Tibial artery (tissue), 4 donors: Measurements from ENCODE around the gene ARL15.

Experiments
- DNase-seq, 2 donors: peaks; one replicate each; pipeline ENCODE4 v3.0.0-alpha.2; 2019
- H3K27ac ChIP-seq, 2 donors: fragments of 200-600 bp; sonication (generic) in 1 of 2; 1 replicate in 1 of 2; 2 replicates in 1 of 2; pipeline ENCODE4 v1.5.1; 2018 to 2019; ENCODE audit warnings: mild to moderate bottlenecking in 1 of 2
- H3K27me3 ChIP-seq, 2 donors: fragments of 200-600 bp; sonication (generic) in 1 of 2; one replicate each; pipeline versions ENCODE4 v1.5.1 to v1.6.0; 2016 to 2019
- H3K36me3 ChIP-seq, 3 donors: fragments of 200-600 bp; sonication (generic) in 2 of 3; one replicate each; pipeline ENCODE4 v1.5.1; 2016 to 2019; ENCODE audit warnings: mild to moderate bottlenecking in 2 of 3
- H3K4me1 ChIP-seq, 4 donors: fragments of 200-600 bp; sonication (generic) in 2 of 4; 1 replicate in 3 of 4; 2 replicates in 1 of 4; pipeline ENCODE4 v1.5.1; 2016 to 2019
- H3K4me3 ChIP-seq, 2 donors: fragments of 200-600 bp; sonication (generic) in 1 of 2; 1 replicate in 1 of 2; 2 replicates in 1 of 2; pipeline ENCODE4 v1.5.1; 2018 to 2019; ENCODE audit warnings: mild to moderate bottlenecking in 2 of 2
- H3K9me3 ChIP-seq, 3 donors: fragments of 200-600 bp; sonication (generic) in 1 of 3; one replicate each; pipeline ENCODE4 v1.5.1; 2016 to 2019
- CTCF ChIP-seq, 2 experiments: fragments of 200-600 bp in 1 of 2; fragments of 450-650 bp in 1 of 2; IDR thresholded peaks; one replicate each; pipeline ENCODE4 v1.5.1; 2017 to 2019; ENCODE audit warnings: antibody characterized with exemption in 2 of 2, mild to moderate bottlenecking in 1 of 2, moderate library complexity in 1 of 2
- intact Hi-C: fragments of 100-400 bp; cut with DNase I; formaldehyde crosslinking; loops from one replicate; pipeline ENCODE4 v1.15.0; 2023; ENCODE audit warnings: low total_unique reads

Gene ARL15

GRCh38 chr5:54030981-54031380 is 279.4 kb downstream of the ARL15 start:
- no peak overlapping the region for H3K4me3 ChIP-seq
- intact Hi-C loops, result no loop called here
- TF ChIP-seq CTCF (IDR thresholded peaks at IDR 0.05), result no peak
- no peaks in the 10 kb centered on the region for H3K36me3 ChIP-seq
- DNase-seq, result no peak
- no peaks in the 10 kb centered on the region for H3K4me1 ChIP-seq
- H3K27ac ChIP-seq, result no peak overlapping the region
- no peaks in the 10 kb centered on the region for H3K9me3 ChIP-seq
- H3K27me3 ChIP-seq, result no peaks in the 10 kb centered on the region

GRCh38 chr5:54024466-54024865 is 285.9 kb downstream of the ARL15 start:
- no peak overlapping the region for H3K4me3 ChIP-seq
- no peaks in the 10 kb centered on the region for H3K27me3 ChIP-seq
- no peaks in the 10 kb centered on the region for H3K4me1 ChIP-seq
- no peaks in the 10 kb centered on the region for H3K36me3 ChIP-seq
- no peak overlapping the region for H3K27ac ChIP-seq
- TF ChIP-seq CTCF (IDR thresholded peaks at IDR 0.05), result no peak
- no peak for DNase-seq
- intact Hi-C loops, result no loop called here
- no peaks in the 10 kb centered on the region for H3K9me3 ChIP-seq

- no peak for DNase-seq
- H3K4me3 ChIP-seq, result no peak overlapping the region
- TF ChIP-seq CTCF (IDR thresholded peaks at IDR 0.05), result no peak
These were observed 288.1 kb downstream of the ARL15 start for GRCh38 chr5:54022223-54022622.

GRCh38 chr5:54021431-54022164 is 288.8 kb downstream of the ARL15 start:
- intact Hi-C loops, result no loop called here
- H3K9me3 ChIP-seq, result no peaks in the 10 kb centered on the region
- no peak overlapping the region for H3K27ac ChIP-seq
- H3K4me3 ChIP-seq, result no peak overlapping the region
- DNase-seq, result no peak
- no peaks in the 10 kb centered on the region for H3K27me3 ChIP-seq
- no peak for TF ChIP-seq CTCF (IDR thresholded peaks at IDR 0.05)
- no peaks in the 10 kb centered on the region for H3K36me3 ChIP-seq
- H3K4me1 ChIP-seq, result no peaks in the 10 kb centered on the region

More at GRCh38 chr5:54022223-54022622, 288.1 kb downstream of the ARL15 start:
- no peaks in the 10 kb centered on the region for H3K27me3 ChIP-seq
- intact Hi-C loops, result no loop called here
- no peaks in the 10 kb centered on the region for H3K36me3 ChIP-seq
- H3K4me1 ChIP-seq, result no peaks in the 10 kb centered on the region
- no peak overlapping the region for H3K27ac ChIP-seq
- H3K9me3 ChIP-seq, result no peaks in the 10 kb centered on the region

- Histone ChIP-seq H3K9me3 (peaks cover 0 to 9% (median 3%) of the 10 kb centered on the region in 3 donors), H3K4me1 (no peaks in the 10 kb centered on the region), H3K4me3 (no peak overlapping the region), H3K27ac (no peak overlapping the region), H3K27me3 (no peaks in the 10 kb centered on the region), H3K36me3 (no peaks in the 10 kb centered on the region)
- no peak for TF ChIP-seq CTCF (IDR thresholded peaks at IDR 0.05)
- intact Hi-C loops, result no loop called here
- DNase-seq, result no peak
These were observed 291.9 kb downstream of the ARL15 start for GRCh38 chr5:54018438-54018837.
